Measurements from ENCODE around the gene UNC93A.
"Not testable (repeated sequence)": the region's sequence is repeated elsewhere in the genome, so short reads cannot be mapped to it uniquely, and the experiment has no call there.

Gene UNC93A

GRCh38 chr6:167272151-167272550, 19.0 kb upstream of the UNC93A start:
- no peak for DNase-seq

GRCh38 chr6:167272696-167273379, 18.3 kb upstream of the UNC93A start:
- no peak for DNase-seq

GRCh38 chr6:167274270-167274669, 16.8 kb upstream of the UNC93A start:
- DNase-seq: no peak

GRCh38 chr6:167275001-167275400, 16.1 kb upstream of the UNC93A start:
- no peak for DNase-seq

GRCh38 chr6:167275436-167275835, 15.7 kb upstream of the UNC93A start:
- no peak for DNase-seq

GRCh38 chr6:167276772-167277533, 14.2 kb upstream of the UNC93A start:
- DNase-seq: no peak

- DNase-seq: not testable (repeated sequence)
Observed at GRCh38 chr6:167278173-167278940, 12.8 kb upstream of the UNC93A start.

- no peak for DNase-seq
Observed at GRCh38 chr6:167279766-167280446, 11.2 kb upstream of the UNC93A start.

GRCh38 chr6:167280466-167280865, 10.6 kb upstream of the UNC93A start:
- not testable (repeated sequence) for DNase-seq

- DNase-seq: no peak
Observed at GRCh38 chr6:167282165-167282564, 8.9 kb upstream of the UNC93A start.

GRCh38 chr6:167284565-167284964, 6.5 kb upstream of the UNC93A start:
- DNase-seq: not testable (repeated sequence)

- no peak for DNase-seq
Observed at GRCh38 chr6:167285077-167285770, 5.9 kb upstream of the UNC93A start.

GRCh38 chr6:167287513-167288048, 3.5 kb upstream of the UNC93A start:
- no peak for DNase-seq

- DNase-seq: not testable (repeated sequence)
Observed at GRCh38 chr6:167288591-167289225, 2.4 kb upstream of the UNC93A start.

GRCh38 chr6:167289291-167289690, 1.8 kb upstream of the UNC93A start:
- not testable (repeated sequence) for DNase-seq

GRCh38 chr6:167291623-167292300, 647 bp downstream of the UNC93A start:
- no peak for DNase-seq

- DNase-seq: no peak
Observed at GRCh38 chr6:167292301-167293087, 1.4 kb downstream of the UNC93A start.

- DNase-seq: no peak
Observed at GRCh38 chr6:167293088-167293589, 2.0 kb downstream of the UNC93A start.

- DNase-seq: no peak
Observed at GRCh38 chr6:167293590-167294091, 2.5 kb downstream of the UNC93A start.

GRCh38 chr6:167294241-167294640, 3.1 kb downstream of the UNC93A start:
- DNase-seq: no peak
